NB4 (cell line): ENCODE data around the gene C2CD3.
A peak's percentile ranks its signal among the peaks of the same experiment; 100 is the strongest.

Experiments
- DNase-seq: peaks from one replicate; pipeline ENCODE4 v3.0.0; 2010; ENCODE audit warnings: low read depth
- H3K4me3 ChIP-seq: one replicate; pipeline ENCODE4 v1.5.1; 2011; ENCODE audit warnings: mild to moderate bottlenecking, low read depth, low read length, moderate library complexity
- CTCF ChIP-seq: IDR thresholded peaks from one replicate; pipeline ENCODE4 v1.5.1; 2012; ENCODE audit warnings: low read depth, low read length
- MAX ChIP-seq: IDR thresholded peaks from 2 replicates; pipeline ENCODE4 v1.6.1; 2011; ENCODE audit warnings: low read depth, low read length
- MYC ChIP-seq: IDR thresholded peaks from 2 replicates; pipeline ENCODE4 v1.6.1; 2011; ENCODE audit warnings: low read depth, low read length
- POLR2A ChIP-seq: IDR thresholded peaks from 2 replicates; pipeline ENCODE4 v1.6.1; 2011; ENCODE audit warnings: mild to moderate bottlenecking; ENCODE audit not compliant: insufficient read length; ENCODE audit errors: extremely low read depth

Gene C2CD3

GRCh38 chr11:74094393-74094792, 76.4 kb downstream of the C2CD3 start:
- TF ChIP-seq POLR2A (no peak), CTCF (no peak), MYC (no peak), MAX (no peak)
- DNase-seq = no peak
- H3K4me3 ChIP-seq = no peak overlapping the region

GRCh38 chr11:74092425-74092824, 78.4 kb downstream of the C2CD3 start:
- TF ChIP-seq POLR2A (no peak), MYC (no peak), CTCF (no peak), MAX (no peak)
- H3K4me3 ChIP-seq = no peak overlapping the region
- no peak for DNase-seq

- no peak for DNase-seq
- TF ChIP-seq MYC (no peak), MAX (no peak)
Observed at GRCh38 chr11:74091549-74091948, 79.3 kb downstream of the C2CD3 start.

GRCh38 chr11:74090701-74091100, 80.1 kb downstream of the C2CD3 start:
- TF ChIP-seq MYC = no peak
- TF ChIP-seq CTCF = peak; percentile 2
- H3K4me3 ChIP-seq = no peak overlapping the region
- DNase-seq = peak; percentile 17

More at GRCh38 chr11:74091549-74091948, 79.3 kb downstream of the C2CD3 start:
- H3K4me3 ChIP-seq = no peak overlapping the region

- no peak for DNase-seq
- TF ChIP-seq MYC (no peak), POLR2A (no peak), CTCF (no peak), MAX (no peak)
- H3K4me3 ChIP-seq = no peak overlapping the region
Observed at GRCh38 chr11:74086242-74086884, 84.4 kb downstream of the C2CD3 start.

- DNase-seq = no peak
Observed at GRCh38 chr11:74085542-74085892, 85.3 kb downstream of the C2CD3 start.

More at GRCh38 chr11:74085542-74085892, 85.3 kb downstream of the C2CD3 start:
- TF ChIP-seq MYC = no peak
- TF ChIP-seq CTCF = no peak
- no peak for TF ChIP-seq MAX
- no peak overlapping the region for H3K4me3 ChIP-seq
